NOMO-1 treated with dmso at 0.1 percent for 144 hours (cell line): Measurements from ENCODE around the gene TASP1.

Experiments used
- DNase-seq: peaks from one replicate; lab custom pipeline; 2025; ENCODE audit not compliant: unreplicated experiment; lab: John Stamatoyannopoulos, UW

The TASP1 gene

DNA sequence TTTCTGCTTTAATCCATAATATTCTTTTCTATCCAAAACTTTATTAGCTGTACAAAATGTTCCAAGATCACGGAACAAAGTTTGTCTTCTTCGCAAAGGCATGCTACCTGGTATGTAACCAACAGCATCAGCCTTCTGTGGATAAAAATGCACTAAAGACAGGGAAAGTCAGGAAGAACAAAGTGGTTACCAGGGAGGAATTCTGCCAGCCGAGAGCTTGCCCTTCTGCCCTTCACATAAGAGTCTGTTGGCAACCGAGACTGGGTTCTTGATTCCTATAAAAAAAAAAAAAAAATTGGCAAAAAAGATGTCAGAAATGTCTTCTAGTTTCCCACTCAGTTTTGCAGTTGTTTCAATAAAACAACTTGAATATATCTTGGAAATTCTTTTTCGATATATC lies 58.0 kb downstream of the TASP1 start:
- no peak for DNase-seq

DNA sequence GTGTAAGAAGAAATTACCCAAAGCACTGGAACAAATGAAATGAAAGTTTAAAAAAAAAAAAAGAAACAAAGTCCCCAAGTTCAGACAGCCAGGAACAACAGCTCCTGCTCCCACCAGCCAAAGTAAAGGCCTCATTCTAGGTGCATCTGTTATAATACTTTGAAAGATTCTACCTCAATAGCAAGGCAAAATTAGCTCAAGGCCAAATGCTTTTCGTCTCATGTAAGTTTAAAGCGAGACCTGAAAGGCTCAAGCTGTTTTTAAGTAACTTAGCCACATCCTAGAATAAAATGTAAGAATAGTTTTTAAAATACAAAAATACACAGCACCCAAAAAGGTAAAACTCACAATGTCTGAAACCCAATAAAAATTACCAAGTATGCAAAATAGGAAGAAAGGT lies 64.7 kb downstream of the TASP1 start:
- no peak for DNase-seq

DNA sequence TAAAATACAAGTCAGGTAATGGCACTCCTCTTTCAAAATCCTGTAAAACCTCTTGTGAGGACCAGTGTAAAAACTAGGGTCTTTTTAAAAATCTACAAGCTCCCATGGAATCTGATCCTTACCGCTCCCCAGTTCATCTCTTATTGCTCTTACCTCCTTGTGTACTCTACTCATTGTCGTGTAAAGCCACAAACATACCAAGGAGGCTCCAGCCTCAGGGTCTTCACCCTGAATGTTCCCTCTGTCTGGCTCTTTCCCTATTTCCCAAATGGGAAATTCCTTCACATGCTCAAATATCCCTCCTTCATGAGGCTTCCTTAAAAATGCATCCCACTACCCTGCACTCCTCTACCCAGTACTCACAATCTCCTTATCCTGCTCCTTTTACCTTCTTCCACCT lies 67.1 kb downstream of the TASP1 start:
- no peak for DNase-seq

DNA sequence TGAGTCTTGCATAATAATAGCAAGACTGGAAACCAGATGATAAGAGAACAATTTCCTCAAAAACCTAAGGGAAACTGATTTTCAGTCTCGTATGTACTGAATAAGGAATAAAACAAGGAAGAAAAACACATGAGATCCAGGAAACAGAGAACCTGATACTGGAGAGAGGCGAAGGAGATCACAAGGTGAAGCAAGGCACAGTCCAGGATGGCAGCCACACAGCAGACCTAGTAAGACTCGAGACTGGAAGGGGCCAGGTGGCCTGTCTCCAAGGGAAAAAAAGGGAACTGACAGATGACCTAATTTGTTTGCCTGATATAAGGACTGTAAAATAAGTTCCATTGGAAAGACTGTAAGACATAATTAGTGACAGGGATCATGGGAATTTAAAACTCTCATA lies 71.1 kb downstream of the TASP1 start:
- no peak for DNase-seq

DNA sequence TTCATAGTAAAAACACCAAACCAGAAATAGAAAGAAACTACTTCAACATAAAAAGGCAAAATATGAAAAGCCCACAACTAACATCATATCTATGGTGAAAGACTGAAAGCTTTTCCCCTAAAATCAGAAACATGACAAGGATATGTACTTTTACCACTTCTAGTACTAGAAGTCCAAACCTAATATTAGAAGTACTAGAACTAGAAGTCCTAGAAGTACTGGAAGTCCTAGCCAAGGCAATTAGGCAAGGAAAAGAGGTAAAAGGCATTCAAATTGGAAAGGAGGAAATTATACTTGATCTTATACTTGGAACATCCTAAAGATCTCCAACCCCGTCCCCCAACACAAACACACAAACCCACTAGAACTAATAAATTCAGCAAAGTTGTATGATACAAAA lies 74.9 kb downstream of the TASP1 start:
- no peak for DNase-seq

DNA sequence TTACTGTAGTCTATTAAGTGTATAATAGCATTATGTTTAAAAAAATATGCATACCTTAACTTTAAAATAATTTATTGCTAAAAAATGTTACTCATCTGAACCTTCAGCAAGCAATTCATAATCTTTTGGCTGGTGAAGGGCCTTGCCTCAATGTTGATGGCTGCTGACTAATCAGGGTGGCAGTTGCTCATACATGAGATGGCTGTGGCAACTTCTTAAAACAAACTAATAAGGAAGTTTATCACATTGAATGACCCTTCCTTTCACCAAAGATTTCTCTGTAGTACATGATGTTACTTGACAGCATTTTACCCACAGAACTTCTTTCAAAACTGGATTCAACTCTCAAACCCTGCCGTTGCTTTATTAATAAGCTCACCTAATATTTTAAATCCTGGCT lies 84.0 kb downstream of the TASP1 start:
- no peak for DNase-seq

DNA sequence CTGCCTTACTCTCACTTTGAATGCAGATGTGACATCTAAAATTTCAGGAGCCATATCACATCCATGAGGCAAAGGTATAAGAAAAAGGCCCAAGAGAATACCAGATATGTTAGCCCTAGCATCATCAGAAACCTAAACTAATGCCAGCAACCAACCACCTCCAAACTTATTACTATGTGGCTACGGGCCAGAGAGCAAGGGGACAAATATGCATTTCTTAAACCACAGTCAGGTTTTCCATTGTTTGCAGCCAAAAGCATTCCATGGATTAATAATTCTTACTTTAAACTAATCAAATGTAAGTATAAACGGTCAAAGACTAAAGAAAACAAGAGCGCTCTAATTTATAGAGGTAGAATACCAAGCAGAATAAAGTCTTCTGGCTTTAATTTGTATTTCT lies 84.7 kb downstream of the TASP1 start:
- no peak for DNase-seq

DNA sequence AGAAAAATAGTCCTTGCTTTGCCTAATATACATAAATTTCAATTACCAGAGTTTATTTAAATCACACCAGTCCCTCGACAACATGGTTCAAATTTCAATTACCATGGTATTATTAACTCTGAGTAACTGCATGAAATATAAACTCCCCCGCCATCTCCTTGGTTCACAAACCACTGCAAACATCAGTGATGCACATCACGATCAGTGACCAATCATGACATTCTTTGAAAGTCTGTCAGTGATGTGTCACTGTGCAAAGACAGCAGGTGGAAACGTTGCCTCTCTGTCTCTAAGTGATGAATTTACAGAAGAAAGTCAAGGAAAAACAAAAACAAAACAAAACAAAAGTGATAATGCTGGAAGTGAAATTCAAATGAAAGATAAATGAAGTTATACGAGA lies 86.7 kb downstream of the TASP1 start:
- no peak for DNase-seq

DNA sequence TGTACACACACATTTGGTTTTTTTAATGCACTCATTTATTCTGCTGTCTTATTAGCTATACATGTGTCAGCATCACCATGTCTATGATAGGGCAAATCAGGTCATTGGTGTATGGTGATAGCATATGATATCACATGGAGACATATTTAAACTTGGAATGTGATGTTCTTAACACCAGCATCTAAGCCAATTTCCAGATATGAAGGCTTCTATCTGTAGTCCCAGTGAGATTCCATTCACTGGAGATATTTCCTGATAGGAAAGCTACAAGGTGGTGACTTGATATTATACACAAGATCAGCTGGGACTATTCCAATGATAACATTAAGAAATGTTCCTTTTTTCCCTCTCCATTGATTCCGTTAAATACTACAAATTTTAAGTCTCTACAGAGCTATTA lies 89.3 kb downstream of the TASP1 start:
- no peak for DNase-seq

DNA sequence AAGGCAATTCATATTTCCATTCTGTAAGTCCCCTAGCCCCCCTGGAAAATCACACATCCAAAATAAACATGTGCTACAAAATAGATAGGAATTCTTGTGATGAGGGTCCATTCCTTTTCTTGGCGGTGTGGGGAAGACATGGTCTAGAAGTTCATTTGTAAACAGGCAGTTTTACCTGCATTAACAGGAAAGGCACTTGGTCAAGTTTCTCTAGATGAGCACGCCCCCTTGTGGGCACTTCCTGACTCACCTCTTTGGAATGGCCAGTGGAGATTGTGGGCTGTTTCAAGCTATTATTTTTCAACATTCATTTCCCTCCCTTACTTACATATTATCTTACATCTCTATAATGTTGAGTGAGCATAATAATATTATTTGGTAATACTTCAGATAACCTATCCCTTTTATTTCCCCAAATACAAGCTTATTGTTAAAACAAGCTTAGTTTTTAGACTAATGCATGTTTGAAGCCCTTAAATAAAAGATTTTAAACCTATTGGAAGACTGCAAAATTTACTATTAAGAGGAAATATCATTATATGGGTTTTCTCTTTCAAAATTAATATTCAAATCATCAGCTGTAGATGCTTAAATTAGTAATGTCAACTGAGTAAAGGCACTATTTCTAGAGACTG lies 92.1 kb downstream of the TASP1 start:
- no peak for DNase-seq

DNA sequence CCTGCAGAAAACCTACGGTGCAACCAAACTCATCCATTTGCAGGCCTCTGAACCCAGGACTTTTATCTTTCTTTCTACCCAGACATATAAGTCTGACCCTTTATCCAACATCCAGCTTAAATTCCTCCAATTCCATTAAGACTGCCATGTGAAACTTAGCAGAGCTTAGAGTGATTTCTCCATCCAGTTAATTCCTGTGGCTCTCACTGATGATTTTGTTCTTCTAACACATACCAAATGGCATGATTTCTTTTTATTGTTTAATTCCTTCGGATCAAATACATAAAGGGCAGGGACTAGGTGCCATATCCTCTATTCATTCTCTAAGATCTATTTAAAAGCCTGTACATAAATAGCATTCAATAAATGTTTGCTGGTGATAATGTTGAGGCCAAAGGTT lies 92.9 kb downstream of the TASP1 start:
- no peak for DNase-seq

DNA sequence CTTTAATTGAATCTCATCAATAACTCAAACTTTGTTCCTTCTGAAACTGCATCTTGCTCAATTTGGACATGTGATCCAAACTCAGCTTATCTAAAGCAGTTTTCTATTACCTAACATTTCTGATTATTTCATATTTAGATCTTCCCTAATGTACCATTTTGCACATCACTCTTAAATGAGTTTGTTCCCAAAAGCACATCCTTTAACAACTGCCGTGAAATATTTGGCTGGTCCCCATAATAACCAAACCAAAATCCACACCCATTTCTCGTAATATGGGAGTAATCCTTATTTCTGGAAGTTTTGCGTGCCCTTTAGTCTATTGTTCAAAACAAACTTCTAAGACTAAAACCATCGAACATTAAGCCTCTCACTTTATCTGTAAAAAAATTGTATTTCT lies 94.9 kb downstream of the TASP1 start:
- DNase-seq = no peak

DNA sequence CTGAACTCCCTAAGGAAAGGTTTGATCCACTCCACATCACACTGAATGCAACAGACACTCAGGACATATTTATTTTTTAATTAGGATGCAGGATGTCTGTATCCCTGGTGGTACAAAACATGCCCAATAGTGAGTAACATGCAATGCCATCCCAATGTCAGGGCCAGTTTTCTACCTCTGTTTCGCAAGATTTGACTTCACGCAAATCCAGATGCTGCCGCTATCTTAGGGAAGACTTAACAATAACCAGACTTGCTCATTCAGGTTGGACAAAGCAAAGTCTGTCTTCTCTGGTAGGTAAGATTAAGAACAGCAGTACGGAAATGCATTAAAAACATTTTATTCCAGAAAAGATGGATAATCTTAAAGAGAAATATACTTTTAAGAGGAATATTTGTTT lies 103.1 kb downstream of the TASP1 start:
- DNase-seq = no peak

DNA sequence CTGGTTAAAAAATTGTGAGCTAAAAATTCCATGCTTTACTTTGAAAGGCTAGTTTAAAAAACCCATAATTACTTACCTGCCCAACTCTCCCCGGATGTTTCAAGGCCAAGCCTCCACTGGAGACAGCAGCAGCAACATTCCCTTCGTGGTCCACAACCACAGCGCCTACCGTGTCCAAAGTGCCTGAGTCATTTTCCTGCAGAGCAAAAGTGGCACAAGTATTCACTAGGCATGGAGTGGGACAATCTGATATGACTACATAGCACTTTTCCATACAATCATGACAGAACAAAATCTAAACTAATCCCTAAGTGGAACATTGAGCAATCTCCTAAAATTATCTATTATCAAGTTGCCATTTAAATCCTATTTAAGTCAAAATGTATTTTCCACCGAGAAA lies 104.8 kb downstream of the TASP1 start:
- DNase-seq = no peak

DNA sequence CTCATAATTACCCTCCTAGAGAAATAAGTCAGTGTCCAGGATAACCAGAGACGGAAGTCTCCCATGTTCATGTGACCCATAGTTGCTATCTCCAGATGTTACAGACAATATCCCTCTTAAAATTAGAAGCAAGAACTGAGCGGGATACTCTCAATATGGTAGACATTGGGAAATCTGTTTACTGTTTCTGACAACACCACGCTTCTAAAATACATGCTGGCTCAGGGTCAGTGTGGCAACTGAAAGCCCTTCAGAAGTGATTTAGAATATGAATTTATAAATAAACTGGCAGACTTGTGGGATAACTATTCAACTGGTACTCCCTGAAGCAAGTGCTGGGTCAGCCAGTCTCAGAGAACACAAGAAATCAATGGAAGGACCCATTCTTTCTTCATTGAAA lies 108.6 kb downstream of the TASP1 start:
- no peak for DNase-seq

DNA sequence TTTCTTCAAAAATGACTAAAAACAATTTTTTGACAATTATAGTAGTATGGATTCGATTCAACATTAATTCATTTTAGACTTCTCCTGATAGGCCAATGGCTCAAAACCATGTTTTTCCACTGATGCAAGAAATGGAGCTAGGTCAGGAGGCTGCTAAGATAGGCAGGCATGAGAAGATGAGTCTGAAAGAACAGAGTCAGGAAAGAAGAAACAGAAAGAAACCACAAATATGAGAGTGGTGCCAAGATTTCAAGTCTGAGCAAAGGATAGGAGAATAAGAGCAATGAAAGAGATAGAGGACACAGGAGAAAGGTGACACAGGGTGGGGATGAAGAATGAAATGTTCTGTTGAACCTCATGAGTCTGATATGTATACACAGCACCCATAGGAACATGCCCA lies 112.2 kb downstream of the TASP1 start:
- no peak for DNase-seq

DNA sequence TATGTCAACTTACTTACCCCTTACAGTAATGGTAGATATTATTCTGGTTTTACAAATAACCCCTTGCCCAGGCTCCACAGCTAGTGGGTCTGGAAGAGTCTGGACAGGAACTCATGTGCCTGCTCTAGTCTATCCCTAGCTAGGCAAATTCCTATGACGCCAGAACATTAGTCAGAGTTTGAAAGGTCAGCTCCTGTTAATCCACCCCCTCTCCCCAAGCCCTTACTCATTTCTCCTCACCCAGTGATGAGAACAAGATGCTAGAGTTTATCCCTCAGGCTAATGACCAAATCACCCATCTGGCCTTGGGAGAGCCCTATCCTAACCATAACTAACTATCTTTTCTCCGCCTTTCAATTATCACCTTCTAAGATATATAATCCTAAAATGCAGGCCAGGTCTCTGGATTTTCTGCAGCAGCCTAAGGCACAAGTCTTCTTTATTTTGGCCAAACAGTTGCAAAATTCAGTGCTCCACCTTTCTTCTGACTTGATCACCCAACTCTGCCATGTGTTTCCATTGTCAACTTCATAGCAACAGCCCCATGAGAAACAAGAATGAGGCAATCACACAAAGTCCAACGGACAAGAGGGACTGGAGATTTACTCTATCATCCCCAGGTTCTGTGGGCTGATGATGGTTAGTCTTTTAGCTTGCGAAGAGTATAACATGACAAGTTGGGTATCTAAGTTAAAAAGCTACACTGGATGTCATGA lies 113.3 kb downstream of the TASP1 start:
- DNase-seq = no peak

DNA sequence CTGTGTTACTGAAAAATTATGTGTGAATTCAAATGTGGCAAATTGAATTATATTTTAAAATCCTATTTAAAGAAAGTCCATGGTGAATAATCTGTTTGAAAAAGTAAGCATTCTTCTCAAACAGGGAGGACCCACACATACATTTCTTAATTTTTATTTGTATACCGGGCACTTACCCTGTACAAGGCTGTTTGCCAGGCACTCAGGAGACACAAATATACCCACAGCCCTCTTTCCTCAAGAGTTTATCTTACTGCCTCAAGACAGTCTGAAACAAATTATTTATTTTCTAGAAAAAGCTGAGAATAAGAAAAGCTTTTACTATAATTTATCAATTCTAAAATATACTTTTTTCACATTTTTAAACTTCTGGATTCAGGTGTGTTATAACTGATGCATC lies 114.4 kb downstream of the TASP1 start:
- no peak for DNase-seq

DNA sequence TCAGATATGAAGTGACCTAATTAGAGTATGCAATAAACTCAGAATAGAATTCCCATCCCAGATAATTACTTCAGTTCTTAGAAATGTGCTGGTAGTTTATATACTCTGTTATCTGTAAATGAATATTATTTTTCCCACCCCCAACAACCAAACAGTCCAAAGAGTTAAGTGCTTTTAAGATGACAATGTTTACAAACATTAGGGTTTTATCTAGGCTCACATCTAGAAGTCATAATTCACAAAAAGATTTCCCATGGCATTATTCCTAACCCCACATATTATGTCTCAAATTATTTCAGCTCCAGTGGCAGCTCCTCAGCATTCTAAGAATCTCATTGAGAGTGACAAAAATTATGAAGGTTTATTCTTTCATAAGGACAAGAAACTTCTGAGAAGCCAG lies 120.9 kb downstream of the TASP1 start:
- no peak for DNase-seq

DNA sequence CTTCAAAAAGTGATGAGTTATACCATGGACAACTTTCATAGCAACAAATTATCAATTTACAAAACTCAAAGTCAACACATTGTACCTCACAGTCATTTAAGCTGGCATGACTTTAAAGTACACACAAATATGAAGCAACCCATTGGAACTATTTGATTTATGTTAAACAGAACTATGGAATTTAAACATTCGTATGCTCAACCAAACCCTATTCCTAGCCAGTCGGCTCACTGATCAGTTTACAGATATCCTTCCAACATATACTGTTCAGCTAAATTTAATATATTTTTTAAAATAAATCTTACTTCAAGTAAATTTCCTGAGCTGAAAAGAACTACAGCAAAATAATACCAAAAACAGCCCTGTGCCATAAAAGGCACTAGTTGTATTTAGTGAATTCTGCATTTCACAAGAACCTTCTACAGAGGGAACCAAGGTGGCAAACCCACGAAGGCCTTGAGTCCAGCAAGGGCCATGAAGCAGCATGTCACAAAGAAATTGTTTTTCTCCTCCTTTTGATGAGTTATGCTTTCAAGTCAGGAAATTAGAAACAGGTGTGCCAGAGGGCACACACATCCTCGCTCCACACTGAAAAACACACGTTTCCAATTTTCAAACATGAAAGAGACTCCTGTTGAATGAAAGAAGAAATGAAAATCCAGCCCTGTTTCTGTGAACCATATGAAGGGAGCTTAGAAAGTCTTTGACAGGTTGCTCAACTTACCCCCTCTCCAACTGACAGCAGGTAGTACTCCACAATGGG lies 122.8 kb downstream of the TASP1 start:
- DNase-seq = no peak

DNA sequence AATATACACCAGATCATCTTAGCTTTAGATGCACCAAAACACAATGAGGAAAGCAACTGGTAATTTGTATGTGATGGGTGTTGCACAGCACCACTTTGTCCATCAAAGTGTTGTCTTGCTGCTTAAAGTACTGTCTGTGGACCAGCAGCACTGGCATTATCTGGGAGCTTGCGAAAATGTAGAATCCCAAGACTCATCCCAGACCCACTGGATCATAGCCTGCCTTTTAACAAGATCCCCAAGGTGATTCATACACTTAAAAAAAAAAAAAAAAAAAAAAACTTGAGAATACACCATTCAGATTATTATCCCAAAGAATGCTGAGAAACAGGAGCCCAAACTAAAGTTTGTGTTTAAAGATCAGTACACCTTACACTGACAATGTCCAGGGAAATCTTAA lies 123.4 kb downstream of the TASP1 start:
- DNase-seq = no peak

DNA sequence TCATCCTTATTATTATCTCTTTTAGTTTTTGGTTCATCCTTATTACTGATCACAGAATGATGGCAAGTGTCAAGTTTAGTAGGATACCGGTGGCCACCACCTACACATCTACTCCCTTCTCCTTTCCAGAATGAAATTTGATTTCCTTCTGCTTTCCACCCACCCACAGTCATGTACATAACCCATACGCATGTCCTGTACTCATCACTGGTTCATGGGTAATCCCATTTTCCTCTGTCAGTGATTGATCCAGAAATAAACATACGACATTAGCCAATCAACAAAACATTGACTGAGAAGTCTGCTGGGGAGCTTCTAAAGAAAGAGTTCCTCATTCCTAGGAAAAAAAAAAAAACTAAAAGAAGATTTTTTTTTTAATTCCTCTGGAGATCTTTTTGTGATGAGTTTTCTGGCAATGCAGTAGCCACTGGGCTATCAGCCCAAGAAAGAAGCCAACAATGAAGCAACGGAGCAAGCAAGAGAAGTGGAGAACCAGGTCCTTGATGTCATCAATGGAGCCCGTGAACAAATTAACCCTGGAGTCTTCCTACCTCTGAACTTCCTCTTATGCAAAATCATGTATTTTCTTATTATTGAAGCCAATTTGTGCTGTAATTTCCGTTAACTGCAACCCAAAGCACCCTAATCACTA lies 127.8 kb downstream of the TASP1 start:
- DNase-seq = no peak
